NCI-H1092 treated with DMSO at 0.1 percent for 48 hours (cell line): Measurements from ENCODE around the gene SCAPER.
"Not testable (repeated sequence)": the region's sequence is repeated elsewhere in the genome, so short reads cannot be mapped to it uniquely, and the experiment has no call there.

Experiments used
- DNase-seq: peaks from one replicate; lab custom pipeline; 2025; lab: John Stamatoyannopoulos, UW

SCAPER gene

DNA sequence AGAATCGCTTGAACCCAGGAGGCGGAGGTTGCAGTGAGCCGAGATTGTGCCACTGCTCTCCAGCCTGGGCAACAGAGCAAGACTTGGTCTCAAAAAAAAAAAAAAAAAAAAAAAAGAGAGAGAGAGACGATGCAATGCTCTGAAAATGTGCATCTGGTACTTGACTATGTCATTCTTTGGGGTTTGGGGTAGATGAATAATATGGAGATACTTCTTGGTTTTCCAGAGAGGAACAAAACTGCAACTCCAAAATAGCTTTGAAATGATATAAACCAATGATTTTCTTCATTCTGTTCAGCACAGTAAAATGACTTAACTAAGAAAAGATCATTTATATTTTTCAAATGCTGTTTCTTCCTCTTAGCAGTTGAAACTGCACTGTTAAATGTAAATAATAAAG, 409.7 kb downstream of the SCAPER start:
- no peak for DNase-seq

DNA sequence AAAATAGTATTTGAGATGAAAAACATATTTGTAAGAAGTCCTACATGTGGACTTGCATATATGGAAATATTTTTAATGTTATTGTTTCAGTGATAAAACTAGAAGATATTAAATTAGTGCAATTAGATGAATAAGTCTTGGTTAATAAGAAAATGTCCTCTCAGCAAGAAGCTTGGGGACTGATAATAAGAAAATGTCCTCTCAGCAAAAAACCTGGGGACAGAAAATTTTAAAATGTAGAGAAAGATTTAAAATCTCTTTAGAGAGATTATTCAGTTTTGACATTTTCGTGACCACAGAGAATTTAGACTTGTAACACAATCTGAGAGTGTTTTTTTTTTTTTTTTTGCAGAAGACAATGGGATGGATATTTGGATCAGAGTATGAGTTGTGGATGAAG, 412.6 kb downstream of the SCAPER start:
- no peak for DNase-seq

DNA sequence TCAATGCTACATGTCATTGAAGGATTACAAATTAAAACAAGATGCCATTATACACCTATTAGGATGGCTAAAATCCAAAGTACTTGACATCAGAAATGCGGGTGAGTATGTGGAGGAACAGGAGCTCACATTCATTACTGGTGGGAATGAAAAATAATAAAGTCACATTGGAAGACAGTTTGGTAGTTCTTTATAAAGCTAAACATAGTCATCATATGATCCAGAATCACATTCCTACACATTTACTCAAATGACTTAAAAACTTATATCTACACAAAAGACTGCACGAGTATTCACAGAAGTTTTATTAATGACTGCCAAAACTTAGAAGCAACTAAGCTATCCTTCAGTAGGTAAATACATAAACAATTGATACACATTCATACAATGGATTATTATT, 421.4 kb downstream of the SCAPER start:
- no peak for DNase-seq

DNA sequence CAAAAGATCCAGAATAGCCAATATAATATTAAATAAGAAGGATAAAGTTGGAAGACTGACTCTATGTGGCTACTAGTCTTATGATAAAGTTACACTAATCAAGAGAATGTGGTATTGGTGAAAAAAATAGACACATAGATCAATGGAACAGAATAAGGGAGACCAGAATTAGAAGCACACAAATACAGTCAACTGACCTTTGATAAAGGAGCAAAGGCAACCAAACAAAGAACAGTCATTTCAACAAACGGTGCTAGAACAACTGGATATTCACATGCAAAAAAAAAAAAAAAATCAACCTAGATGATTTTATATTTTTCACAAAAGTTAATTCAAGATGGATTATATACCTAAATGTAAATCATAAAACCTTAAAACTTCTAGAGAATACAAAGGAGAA, 422.1 kb downstream of the SCAPER start:
- DNase-seq = no peak

DNA sequence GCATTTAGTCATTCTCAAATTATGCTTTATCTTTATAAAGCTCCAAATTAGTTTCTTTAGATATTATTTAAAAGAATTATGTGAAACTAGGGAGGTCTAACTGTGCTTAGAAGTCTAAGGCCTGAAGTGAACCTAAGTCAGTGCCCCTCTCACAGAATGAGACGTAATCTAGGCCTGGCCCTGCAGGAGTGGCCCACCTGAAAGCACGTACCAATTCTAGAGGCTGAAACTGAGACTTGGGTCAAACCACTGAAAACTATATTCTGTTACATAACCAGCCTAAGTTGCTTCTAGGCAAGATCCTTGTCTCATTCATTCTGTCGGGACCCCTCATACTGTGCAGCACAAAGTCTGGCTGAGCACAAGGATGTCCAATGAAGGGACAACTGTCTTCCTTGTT, 424.9 kb downstream of the SCAPER start:
- no peak for DNase-seq

DNA sequence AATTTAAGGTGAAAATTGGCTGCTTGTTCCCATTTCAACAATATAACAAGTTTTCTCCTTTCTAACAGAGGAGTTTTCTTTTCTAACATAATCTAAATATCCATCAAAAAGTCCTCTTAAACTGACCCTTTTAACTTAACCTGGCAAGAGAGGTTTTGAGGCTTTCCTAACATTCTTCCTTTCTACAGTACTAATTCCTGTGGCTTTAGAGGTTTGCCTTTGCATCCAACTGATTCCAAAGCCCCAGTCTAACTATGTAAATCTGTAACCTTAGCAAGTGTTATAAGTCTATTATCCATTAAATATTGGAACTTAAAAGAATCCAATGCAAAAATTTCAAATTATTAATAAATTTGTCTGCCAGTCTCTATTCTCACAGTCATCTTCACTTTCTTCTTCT, 434.4 kb downstream of the SCAPER start:
- DNase-seq = no peak

DNA sequence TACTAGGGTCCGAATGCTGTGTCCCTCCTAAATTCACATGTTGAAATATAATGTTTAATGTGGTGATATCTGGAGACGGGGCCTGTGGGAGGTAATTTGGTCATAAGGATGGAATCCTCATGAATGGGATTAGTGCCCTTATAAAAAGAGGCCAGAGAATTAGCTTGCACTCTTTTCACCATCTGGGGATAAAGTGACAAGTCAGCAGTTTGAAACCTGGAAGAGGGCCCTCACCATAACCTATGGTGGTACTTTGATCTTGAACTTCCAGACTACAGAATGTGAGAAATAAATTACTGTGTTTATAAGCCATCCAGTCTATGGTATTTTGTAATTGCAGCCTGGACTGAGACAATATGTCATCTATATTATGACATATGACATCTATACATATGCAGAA, 436.4 kb downstream of the SCAPER start:
- DNase-seq = no peak

DNA sequence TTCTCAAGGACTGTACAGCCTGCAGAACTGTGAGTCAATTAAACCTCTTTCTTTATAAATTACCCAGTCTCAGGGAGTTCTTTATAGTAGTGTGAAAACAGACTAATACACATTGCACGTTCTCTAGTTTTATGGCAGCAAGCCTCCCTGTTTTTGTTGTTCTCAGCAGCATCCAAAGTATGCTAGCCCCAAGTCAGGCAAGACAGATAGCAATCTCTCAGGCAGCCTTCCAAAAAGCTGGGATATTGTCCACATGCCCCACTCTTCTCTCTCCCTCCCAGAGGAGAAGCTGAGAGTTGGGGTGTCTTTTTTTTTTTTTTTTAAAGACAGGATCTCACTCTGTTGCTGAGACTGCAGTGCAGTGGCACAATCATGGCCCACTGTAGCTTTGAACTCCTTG, 438.0 kb downstream of the SCAPER start:
- DNase-seq = no peak

DNA sequence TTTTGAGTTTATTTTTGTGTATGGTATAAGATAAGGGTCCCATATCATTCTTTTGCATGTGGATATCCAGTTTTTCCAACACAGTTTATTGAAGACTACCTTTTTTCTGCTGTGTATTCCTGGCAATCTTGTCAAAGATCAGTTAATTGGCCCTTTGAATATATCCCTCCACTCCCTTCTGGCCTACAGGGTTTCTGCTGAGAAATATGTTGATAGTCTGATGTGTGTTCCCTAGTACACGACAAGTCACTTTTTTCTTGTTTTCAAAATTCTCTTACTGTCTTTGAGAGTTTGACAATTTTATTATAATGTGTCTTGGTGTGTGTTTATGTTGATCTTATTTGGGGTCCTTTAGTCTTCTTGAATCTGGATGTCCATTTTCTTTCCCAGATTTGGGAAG, 439.4 kb downstream of the SCAPER start:
- DNase-seq = no peak

DNA sequence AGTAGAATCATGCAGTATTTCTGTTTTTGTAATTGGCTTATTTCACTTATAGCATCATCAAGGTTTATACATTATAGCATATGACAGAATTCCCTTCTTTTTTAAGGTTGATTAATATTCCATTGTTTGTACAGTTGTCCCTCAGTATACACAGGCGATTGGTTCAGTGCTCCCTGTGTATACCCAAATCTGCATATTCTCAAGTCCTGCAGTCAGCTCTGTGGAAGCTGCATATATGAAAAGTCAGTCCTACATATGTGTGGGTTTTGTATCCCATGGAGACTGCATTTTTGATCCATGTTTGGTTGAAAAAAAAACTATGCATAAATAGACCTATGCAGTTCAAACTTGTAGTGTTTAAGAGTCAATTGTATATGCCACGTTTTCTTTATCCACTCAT, 440.9 kb downstream of the SCAPER start:
- no peak for DNase-seq

DNA sequence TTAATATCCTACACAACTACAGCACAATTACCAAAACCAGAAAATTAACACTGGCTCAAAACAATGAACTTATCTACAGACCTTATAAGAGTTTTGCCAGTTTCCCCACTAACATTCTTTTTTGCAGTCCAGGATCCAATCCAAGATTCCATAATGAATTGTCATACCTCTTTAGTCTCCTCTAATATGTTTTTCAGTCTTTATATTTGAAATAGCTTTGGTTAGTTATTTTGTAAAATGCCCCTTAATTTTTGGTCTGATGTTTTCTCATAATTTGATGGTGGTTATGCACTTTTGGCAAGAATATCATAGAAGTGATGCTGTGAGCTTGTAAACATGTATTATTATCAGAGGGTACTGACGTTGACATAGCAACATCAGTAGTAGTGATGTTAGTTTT, 444.3 kb downstream of the SCAPER start:
- no peak for DNase-seq

DNA sequence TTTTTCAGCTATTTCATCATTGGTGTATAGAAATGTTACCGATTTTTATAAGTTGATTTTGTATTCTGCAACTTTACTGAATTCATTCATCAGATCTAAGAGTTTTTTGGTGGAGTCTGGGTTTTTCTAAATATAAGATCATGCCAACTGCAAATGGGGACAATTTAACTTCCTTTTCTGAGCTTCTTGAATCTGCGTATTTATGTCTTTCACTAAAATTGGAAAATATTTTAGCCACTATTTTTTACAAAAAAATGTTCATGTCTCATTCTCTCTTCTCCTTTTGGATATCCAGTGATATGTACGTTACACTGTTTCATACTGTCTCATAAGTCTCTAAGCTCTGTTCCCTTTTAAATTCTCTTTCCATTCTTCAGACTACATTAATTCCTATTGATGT, 444.8 kb downstream of the SCAPER start:
- no peak for DNase-seq

DNA sequence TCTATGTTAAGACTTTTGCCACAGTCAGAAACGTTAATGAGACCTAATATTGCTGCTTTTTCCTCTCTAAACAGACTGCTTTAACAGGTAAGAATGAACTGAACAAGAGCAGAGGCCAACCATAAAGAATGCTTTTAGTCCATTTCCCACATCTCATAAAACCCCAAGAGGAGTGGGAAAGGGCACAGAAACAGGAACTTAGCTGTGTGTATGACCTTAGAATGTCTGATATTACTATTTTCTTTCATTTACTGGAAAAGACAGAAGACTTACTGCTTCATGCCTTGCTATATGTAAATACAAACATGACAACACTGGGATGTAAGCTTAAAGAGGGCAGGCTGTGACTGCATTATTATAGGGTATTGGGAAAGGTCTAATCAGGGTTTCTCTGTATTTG, 453.6 kb downstream of the SCAPER start:
- DNase-seq = no peak

DNA sequence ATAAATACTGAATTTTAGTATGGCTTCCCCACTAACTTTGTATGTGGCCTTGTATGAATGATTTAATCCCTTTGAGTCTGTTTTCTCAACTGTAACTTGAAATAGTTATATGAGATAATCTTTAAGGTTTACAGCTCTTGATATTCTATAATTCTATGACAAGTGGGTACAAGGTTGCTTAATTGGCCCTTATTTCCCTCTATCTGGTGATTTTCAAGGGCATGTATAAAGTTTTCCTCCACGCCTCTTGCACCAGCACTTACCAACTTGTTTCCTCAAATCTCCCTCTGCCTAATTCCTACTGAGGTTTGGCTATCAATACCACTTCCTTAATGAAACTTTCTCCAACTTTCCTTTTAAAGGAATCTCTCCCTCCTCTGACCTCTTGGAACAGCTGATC, 455.7 kb downstream of the SCAPER start:
- DNase-seq = no peak

DNA sequence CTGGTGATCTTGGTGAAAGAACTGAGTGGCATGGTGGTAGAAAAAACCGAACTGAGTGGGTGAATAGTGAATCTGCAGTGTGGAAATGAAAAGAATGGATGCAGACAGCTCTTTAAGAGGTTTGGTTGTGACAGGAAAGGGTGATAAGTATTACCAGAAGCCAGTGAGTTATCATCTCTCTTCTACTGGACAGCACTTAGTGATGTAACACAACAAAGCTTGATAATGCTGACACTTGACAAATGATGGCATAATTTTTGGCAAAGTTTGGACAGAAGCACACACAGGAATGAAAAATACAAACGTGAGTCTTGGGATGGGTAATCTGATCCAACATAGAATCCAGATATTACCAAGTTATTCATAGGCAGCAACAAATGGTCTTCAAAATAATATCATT, 456.4 kb downstream of the SCAPER start:
- DNase-seq = no peak

DNA sequence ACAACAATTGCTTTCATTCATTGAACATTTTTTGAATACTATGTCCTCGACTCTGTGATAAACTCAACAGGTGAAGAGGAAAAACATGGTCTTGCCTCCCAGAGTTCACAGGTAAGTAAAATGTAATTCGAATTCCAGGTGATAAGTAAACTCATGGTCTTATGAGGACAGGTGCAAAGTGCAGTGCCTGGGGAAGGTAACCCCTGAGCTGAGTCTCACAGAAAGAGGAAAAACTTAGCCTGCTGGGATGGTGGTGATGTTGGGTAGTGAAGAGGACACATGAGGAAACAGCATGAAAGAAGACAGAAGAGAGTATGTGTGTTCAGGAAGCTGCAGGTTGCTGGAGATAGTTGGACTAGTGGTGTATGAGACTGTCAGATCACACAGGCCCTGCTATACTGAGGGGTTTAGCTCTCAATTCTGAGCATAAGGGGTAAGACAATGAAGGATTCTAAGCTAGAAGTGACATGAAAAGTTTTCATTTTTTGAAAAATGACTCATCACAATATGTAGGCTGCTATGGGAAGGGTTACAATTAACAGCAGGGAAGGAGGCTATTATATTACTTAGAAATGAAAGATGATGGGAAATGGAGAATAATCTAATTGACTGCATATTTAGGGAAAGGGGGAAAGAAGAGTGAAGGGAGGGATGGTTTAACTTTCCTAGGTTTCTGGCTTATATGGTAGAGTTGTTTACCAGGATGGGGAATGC, 457.3 kb downstream of the SCAPER start:
- DNase-seq = no peak

DNA sequence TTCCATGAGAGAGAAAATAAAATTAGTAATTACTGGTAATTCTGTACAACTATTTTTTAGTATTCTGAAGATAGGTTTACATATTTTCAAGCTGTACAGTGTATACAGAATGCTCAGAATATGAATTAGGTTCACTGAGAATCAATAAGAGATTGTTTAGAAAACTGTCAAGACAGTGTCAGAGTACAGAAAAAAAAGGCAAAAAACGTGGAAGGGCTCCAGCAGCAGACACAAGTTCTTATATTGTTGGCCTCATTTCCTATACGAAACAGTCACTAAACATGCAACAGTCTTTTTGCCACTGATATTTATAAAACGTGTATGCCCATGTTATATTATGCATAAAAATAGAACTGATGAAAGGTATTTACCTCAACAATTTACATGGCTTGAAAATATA, 464.7 kb downstream of the SCAPER start:
- no peak for DNase-seq

DNA sequence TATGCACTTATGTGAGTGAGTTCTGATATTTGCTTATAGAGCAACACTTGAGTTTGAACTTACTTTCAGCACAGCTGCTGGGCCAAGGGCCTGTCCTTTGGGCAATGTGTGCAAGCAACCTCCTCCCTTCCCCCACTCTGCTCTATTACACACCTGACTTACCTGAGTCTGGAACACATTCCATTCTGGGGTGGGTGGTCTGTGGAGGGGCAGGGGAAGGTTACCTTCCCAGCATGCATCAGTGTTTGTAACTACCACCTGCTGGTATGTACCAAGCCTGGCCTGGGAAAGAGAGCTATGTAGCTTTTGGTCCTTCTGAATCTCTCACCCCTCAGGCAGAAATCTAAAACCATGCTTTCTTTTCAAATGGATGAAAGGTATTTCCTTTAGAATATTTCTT, 465.6 kb downstream of the SCAPER start:
- no peak for DNase-seq

DNA sequence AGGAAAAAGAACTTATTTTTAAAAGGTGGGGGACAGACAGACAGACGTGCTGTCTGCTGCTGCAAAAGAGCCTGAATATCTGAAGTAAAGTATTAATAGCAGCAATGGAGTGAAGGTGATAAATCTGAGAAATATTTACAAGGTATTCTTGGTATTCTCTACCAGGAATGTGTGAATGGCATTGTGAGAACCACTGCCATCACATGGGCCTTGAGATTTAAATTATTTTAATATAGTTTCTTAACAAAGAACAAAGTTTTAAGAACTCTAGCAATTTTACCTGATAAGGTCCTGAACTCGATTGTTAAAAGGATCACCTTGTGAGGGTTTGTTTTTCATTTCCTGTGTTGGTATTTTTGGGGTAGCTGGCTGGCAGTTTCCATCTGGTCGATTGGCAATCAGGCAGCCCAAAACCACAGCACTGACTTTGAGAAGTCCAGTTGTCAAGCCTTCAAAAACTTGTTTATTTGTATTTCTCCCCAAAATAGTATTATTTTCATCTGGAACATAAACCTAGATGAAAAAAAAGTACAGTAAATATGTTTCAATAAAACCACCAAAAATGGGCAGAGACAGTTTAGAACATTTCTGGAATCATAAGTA, 471.2 kb downstream of the SCAPER start:
- DNase-seq = no peak

DNA sequence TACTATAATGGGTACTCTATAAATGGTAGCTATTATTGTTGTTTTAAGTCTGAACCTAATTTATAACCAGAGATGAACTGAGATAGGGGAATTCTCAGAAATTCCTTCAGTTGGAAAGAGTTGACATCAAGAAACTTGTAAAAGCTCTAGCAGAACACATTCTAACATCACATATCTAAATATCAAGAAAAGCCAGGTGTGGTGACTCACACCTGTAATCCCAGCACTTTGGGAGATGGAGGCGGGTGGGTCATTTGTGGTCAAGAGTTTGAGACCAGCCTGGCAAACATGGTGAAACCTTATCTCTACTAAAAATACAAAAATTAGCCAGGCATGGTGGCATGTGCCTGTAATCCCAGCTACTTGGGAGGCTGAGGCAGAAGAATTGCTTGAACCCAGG, 472.1 kb downstream of the SCAPER start:
- DNase-seq = not testable (repeated sequence)

DNA sequence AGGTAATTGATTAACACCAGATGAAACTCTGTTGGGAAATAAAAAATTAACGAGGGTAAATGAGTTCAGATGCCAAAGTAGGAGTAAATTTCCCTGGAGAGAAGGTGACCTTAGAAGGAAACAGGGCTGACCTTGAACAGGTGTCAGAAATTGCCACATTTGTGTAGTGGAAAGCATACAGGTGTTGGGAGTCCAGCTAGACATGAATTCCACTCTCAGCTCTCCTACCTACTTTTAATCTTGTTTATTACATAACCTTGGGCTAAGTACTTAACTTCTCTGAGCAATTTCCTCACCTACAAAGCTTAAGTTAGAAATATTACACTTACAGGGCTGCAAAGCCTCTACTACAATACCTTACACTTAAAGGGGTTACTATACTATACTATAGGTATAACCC, 472.5 kb downstream of the SCAPER start:
- DNase-seq = no peak

DNA sequence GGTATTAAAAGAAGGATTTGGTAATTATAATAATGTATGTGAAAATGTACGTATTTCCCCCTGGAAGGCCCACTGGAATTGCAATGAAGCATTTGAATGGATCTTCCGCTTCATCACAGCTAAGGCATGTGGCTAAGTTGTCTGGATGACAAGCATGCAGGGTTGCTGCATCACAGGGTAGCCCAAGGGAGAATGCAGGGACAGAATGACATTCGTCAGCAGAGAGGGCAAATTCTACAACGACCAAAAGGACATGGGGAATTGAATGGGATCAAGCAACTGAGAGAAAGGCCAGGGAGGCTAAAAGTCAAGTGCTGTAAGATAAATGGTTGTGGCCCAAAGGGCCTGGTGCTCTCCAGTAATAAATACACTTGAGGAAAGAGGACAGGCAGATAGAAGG, 473.2 kb downstream of the SCAPER start:
- DNase-seq = no peak

DNA sequence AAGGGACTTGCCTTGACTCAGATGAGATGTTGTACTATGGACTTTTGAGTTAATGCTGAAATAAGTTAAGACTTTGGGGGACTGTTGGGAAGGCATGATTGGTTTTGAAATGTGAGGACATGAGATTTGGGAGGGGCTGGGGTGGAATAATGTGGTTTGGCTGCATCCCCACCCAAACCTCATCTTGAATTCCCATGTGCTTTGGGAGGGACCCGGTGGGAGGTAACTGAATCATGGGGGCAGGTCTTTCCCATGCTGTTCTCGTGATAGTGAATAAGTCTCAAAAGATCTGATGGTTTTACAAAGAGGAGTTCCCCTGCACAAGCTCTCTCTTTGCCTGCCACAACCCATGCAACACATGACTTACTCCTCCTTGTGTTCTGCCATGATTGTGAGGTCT, 474.4 kb downstream of the SCAPER start:
- not testable (repeated sequence) for DNase-seq

DNA sequence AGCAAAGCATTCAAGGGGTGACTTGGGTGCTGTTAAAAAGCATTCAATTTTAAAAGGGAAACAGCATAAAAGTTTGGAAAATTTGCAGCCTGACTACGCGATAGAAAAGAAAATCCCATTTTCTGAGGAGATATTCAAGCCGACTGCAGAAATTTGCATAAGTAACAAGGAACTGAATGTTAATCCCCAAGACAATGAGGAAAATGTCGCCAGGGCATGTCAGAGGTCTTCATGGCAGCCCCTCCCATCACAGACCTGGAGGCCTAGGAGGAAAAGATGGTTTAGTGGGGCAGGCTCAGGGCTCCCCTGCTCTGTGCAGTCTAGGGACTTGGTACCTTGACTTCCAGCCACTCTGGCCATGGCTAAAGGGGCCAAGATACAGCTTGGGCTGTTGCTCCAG, 475.5 kb downstream of the SCAPER start:
- DNase-seq = no peak
